Endothelial cell of umbilical vein (primary cell): ENCODE measurements around the gene MEN1.

Source experiments
- POLR2A ChIP-seq: IDR thresholded peaks from 2 replicates; pipeline ENCODE4 v1.6.1; 2012; ENCODE audit warnings: low read depth, mild to moderate bottlenecking, control low read depth, low read length
- TF ChIP-seq, protein P1 (sequence below), 2 donors: IDR thresholded peaks; 1 replicate in 1 of 2; 2 replicates in 1 of 2; pipeline ENCODE4 v1.5.1; 2011; ENCODE audit warnings: low read length in 2 of 2, mild to moderate bottlenecking in 2 of 2, moderate library complexity in 2 of 2, control low read depth in 1 of 2, inconsistent platforms in 1 of 2, low read depth in 1 of 2; ENCODE audit not compliant: insufficient read depth in 1 of 2; ENCODE audit errors: extremely low read depth in 1 of 2

GRCh38 chr11:64826062-64826461 lies 15.7 kb upstream of the MEN1 start:
- TF ChIP-seq, protein P1, sequence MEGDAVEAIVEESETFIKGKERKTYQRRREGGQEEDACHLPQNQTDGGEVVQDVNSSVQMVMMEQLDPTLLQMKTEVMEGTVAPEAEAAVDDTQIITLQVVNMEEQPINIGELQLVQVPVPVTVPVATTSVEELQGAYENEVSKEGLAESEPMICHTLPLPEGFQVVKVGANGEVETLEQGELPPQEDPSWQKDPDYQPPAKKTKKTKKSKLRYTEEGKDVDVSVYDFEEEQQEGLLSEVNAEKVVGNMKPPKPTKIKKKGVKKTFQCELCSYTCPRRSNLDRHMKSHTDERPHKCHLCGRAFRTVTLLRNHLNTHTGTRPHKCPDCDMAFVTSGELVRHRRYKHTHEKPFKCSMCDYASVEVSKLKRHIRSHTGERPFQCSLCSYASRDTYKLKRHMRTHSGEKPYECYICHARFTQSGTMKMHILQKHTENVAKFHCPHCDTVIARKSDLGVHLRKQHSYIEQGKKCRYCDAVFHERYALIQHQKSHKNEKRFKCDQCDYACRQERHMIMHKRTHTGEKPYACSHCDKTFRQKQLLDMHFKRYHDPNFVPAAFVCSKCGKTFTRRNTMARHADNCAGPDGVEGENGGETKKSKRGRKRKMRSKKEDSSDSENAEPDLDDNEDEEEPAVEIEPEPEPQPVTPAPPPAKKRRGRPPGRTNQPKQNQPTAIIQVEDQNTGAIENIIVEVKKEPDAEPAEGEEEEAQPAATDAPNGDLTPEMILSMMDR (IDR thresholded peaks at IDR 0.05; ENCODE audit: extremely low read depth in 1 of 2, insufficient read depth in 1 of 2, low read depth in 1 of 2, low read length in 2 of 2) = no peak
- no peak for TF ChIP-seq POLR2A
